HT1080 (cell line): ENCODE results near the gene WDR6. TPM values are rescaled to one million over a fixed set of nuclear protein-coding genes. Genes with fewer than 3 reads are reported as not detected.

ENCODE experiments used
- DNase-seq: peaks from one replicate; pipeline ENCODE4 v3.0.0-alpha.2; 2015; ENCODE audit warnings: low read depth
- total RNA-seq: library from RNA; depleted of rRNA; stranded (reverse); fragments of >200 nt; shearing (Covaris generic); gene quantifications from 2 replicates; pipeline ENCODE4 v1.2.3, GENCODE V29; 2014

WDR6 gene
- total RNA-seq, 1 experiment from 2014 or later: 97.2 TPM

GRCh38 chr3:49015072-49015471, 7.9 kb downstream of the WDR6 start:
- no peak for DNase-seq

- no peak for DNase-seq
Measured at GRCh38 chr3:49015765-49016164, 8.6 kb downstream of the WDR6 start.

DNA sequence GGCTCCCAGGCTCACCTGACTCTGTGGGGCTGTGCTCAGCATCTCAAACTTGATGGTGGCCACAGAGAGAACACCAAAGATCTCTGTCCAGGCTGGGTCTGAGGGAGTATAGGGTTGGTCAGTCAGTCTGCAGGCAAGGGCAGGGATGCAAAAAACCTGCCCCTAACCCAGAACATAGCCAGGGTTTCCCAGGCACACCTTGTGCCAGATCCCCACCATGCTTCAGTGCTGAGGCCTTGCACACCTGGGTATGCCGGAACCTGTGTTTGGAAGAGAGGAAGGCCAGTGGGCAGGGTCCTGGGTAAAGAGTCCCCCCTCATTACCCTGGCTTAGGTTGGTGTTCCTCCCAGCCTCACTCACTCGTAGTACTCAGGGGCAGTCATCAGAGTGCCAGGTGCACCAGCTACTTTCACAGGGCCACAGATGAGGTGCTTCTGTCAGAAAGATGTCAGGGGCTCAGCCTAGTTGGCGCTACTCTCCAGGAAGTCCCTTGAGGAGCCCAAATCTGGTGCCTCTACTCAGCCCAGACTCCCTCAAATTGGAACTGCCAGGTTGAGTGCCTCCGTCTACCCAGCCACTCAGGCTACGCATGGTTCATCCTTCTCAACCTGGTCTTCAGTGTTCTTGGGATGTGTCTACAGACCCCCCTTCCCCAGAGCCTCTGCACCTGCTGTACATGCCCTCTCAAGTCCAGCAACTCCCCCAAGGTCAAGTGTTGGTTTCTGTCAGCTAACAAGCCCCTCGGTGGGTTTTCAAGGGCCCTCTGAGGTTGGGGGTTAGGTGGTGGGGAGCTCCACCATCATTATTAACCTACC, 9.4 kb downstream of the WDR6 start:
- DNase-seq: no peak

- no peak for DNase-seq
Measured at GRCh38 chr3:49017229-49017970, 10.2 kb downstream of the WDR6 start.

- peak; percentile 71 for DNase-seq
Measured at GRCh38 chr3:49017971-49018706, 10.9 kb downstream of the WDR6 start, which contains the start of gene DALRD3. TSS of gene DALRD3 (minus strand) at chr3:49018580. CDS start at chr3:49018564, 16 bp downstream.

DNA sequence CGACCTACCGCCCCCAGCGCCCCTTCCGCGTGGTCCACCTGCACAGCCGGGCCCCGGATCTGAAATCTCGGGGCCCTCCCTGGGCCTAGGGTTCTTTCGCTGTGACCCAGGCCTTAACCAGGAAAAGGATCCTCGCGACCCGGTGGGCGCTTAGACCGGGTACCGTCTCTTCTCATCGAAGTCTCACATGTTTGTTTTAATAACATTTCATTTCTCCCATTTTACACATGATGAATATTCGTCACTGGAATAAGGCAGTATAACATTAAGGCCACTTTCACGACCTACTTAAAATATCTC, 11.5 kb downstream of the WDR6 start:
- DNase-seq: no peak

DNA sequence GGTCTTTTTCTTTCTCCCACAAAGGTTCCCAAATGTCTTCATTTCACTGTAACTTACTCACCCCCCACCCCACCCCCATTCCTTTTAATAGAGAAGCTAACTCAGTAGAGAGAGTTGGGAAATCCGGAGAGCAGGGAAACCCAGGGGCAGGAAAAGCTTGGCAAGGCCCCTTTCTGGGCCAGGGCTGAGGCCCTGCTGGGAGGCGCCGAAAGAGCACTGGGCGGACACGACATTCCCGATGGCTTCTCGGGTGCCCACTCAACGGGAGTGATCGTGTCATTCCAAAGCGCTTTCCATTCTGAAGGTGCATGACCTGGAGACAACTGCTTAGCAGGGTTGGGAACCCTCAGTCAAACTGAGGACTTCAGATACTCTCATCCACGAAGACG, 12.7 kb downstream of the WDR6 start:
- no peak for DNase-seq

DNA sequence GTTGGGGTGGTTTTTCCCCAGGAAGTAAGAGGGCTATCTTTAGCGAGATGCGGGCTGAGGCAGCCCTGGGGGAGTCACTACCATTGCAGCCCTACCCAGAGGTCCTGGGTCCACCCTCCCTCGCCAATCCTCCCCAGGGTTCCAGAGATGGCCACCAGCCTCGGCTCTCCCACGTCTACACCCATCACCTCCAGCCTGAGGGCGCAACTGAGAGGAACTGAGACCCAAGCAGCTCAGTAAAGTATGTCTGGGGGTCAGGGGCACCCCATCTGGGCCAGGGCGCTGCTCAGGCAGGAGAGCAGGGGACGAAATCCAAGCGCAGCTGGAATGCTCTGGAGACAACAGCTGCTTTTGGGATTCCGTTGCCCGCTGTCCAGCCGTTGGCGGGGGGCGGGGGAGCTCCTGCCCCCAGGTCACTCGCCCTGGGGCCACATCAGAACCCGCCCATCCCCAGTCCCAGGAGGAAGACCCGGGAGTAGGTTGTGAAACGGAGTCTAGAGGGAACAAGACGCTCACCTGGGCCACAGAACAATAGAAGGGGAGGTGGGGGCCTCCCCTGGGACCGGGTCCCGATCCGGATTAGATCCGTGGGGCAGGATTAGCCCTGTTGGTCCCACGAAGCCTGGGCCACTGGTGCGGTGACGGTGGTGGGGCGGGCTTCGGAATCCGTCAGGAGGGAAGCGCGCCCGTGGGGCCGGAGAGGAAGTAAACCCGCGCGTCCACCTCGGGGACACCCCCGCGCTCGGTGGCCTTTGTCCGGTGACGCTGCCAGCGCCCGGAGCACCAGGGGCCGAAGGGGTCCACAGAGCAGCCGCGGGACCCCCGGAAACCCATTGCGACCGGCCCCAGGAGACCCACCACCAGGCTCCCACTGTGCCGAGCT, 13.4 kb downstream of the WDR6 start:
- DNase-seq: no peak

GRCh38 chr3:49021213-49021812, 14.1 kb downstream of the WDR6 start:
- peak; percentile 98 for DNase-seq

DNA sequence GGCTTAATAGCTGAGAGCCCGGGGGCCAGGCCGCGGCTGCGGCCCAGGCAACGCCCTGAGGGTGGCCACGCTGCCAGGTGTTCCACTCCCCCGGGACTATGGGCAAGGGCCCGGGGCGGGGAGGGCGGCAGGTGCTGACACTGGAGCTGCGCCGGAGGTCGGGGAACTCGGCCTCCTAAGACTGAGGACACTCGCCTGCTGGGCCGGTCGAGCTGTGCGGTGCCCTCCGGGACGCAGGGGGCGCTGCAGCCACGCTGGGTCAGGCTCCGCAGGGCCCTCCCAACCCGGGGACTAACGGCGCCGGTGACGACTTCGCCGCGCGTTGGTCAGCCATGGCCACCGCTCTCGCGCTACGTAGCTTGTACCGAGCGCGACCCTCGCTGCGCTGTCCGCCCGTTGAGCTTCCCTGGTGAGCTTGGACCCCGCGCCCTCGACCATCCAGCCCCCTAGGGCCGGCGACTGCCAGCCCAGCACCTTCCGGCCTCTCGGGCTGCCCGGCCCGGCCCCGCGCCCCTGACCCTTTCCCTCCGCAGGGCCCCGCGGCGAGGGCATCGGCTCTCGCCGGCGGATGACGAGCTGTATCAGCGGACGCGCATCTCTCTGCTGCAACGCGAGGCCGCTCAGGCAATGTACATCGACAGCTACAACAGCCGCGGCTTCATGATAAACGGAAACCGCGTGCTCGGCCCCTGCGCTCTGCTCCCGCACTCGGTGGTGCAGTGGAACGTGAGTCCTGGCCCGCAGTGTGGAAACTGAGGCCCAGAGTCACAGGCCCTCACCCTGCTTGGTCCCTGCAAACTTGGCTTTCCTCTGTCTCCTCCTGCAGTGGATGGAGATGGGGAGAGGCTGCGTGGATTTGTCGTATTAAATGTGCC, 14.9 kb downstream of the WDR6 start, which contains the start of gene NDUFAF3:
NDUFAF3 (plus strand) TSS at position 309 of the 875 bp plus-strand sequence; CDS start at position 333, 24 bp downstream.
- DNase-seq: peak; percentile 92

- peak; percentile 47 for DNase-seq
Measured at GRCh38 chr3:49022688-49023171, 15.5 kb downstream of the WDR6 start.

DNA sequence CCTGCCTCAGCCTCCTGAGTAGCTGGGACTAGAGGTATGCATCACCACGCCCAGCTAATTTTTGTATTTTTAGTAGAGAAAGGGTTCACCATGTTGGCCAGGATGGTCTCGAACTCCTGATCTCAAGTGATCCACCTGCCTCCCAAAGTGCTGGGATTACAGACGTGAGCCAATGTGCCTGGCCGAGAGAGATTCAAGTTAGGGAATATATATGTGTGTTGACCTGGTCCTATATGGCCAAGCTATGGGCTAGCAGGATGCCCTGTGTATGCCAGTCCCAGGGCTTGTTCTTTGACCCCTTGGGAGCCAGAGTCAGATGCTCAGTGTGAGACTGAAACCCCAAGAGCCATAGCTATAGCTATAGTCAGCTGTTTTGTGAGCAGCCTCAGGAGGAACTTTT, 16.6 kb downstream of the WDR6 start:
- no peak for DNase-seq

DNA sequence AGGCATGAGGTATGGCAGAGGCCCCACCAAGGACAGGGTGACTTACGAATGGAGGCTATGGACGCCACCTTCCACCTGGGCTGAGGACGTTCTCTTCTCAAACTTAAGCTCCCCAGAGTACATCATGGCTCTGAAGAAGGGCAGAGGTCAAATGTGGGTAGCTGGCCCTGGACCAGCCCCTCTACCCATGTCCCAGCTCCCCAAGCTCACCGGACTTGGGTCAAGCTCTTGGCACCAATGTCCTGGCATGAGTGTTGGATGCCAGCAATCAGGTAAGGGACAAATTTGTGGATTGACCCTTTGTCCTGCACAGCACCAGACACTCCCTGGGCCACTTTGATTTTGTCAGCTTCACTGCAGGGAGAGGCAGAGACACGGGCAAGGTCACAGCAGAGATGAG, 17.3 kb downstream of the WDR6 start:
- DNase-seq: no peak

GRCh38 chr3:49025005-49025792, 18.0 kb downstream of the WDR6 start:
- no peak for DNase-seq

GRCh38 chr3:49025793-49026520, 18.8 kb downstream of the WDR6 start:
- DNase-seq: no peak

DNA sequence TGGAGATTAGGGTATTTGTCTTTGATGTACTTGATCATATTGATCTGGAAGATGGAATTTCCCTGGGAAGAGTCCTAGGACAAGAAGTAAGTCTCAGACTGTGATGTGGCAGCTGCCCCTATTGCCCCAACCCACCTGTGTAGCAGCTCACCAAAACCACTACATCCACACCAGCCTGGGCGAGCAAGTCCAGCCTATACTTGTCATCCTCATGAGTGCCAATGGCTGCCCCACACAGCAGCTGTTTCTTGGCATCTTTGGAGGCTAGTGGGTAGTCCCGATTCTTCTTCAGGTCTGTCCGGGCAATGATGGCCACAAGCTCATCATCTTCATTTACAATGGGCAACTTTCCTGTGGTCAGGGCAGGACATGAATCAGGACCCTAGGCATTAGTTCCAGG, 19.3 kb downstream of the WDR6 start:
- no peak for DNase-seq

DNA sequence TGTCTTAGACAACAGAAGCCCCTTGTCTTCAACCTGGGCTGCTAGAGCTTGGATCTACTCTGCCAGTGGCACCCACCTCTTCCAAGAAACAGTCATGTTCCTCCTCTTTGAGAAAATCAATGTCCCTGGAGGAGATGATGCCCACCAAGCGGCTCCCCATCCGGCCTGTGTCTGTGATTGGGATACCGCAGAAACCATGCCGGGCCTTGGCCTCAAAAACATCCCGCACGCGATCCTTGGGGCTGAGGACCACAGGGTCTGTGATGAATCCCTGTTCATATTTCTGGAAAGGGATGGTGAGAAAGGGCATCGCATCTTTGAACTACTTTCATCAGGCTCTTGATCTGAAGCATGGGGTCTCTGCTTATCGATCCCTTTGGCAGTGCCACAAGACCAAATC, 20.4 kb downstream of the WDR6 start:
- DNase-seq: no peak

DNA sequence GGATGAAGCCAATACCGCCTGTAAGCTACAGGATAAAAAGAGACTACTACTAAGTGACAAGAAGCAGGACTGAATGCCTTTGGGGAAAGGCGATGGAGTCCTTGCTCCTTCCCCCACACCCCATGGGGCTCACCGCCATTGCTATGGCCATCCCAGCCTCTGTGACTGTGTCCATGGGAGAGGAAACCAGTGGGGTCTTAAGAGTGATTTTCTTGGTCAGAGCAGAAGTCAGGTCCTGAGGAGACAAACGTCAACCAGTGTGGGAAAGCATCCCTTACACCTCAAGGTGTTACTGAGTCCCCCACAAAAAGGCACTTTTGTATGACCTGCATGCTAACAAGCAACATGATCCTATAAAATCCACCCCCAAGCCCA, 21.1 kb downstream of the WDR6 start:
- DNase-seq: no peak
